ENCODE results near the gene CACNG8. TPM values are rescaled to one million over a fixed set of nuclear protein-coding genes. Genes with fewer than 3 reads are reported as not detected.

Gene CACNG8
- total RNA-seq, 2 experiments from 2014 or later, result not detected

GRCh38 chr19:53951947-53952346, 10.8 kb upstream of the CACNG8 start:
- Mint-ChIP-seq H3K27me3 (peaks cover 4% of the 10 kb centered on the region), H3K27ac (no peak overlapping the region), H3K4me1 (no peaks in the 10 kb centered on the region), H3K9me3 (no peaks in the 10 kb centered on the region), H3K4me3 (no peak overlapping the region), H3K36me3 (ENCODE audit: low read depth) (no peaks in the 10 kb centered on the region)
- no peak for DNase-seq
- ChIA-PET POLR2A (no interaction called here), CTCF (interaction anchor here (1.4 kb wide), 1 partner anchor 8 kb away, joined by 3 read pairs; no protein-coding TSS in a partner anchor)

GRCh38 chr19:53953383-53953782, 9.4 kb upstream of the CACNG8 start:
- no peak for DNase-seq
- Mint-ChIP-seq H3K4me1 (peaks cover 3% of the 10 kb centered on the region), H3K27ac (no peak overlapping the region), H3K9me3 (no peaks in the 10 kb centered on the region), H3K36me3 (ENCODE audit: low read depth) (peaks cover 3% of the 10 kb centered on the region), H3K4me3 (no peak overlapping the region), H3K27me3 (peaks cover 15% of the 10 kb centered on the region)
- ChIA-PET CTCF (no interaction called here), POLR2A (no interaction called here)

GRCh38 chr19:53957448-53958167, 5.1 kb upstream of the CACNG8 start:
- POLR2A ChIA-PET, result no interaction called here
- Mint-ChIP-seq H3K4me3 (no peak overlapping the region), H3K4me1 (peaks cover 4% of the 10 kb centered on the region), H3K9me3 (no peaks in the 10 kb centered on the region), H3K27ac (no peak overlapping the region), H3K36me3 (ENCODE audit: low read depth) (peaks cover 3% of the 10 kb centered on the region), H3K27me3 (peaks cover 46% of the 10 kb centered on the region)
- no peak for DNase-seq
- CTCF ChIA-PET, result no interaction called here

- ChIA-PET CTCF (no interaction called here), POLR2A (no interaction called here)
- Mint-ChIP-seq H3K4me3 (no peak overlapping the region), H3K9me3 (no peaks in the 10 kb centered on the region), H3K4me1 (peaks cover 4% of the 10 kb centered on the region), H3K27ac (no peak overlapping the region), H3K36me3 (ENCODE audit: low read depth) (peaks cover 3% of the 10 kb centered on the region), H3K27me3 (peaks cover 46% of the 10 kb centered on the region)
- no peak for DNase-seq
Observed at GRCh38 chr19:53958168-53958571, 4.6 kb upstream of the CACNG8 start.

GRCh38 chr19:53958823-53959757, 3.6 kb upstream of the CACNG8 start:
- H3K4me3 Mint-ChIP-seq, result no peak overlapping the region
- peaks cover 4% of the 10 kb centered on the region for H3K4me1 Mint-ChIP-seq
- ChIA-PET CTCF (interaction anchor here (1.3 kb wide), 1 partner anchor 8 kb away, joined by 3 read pairs; no protein-coding TSS in a partner anchor), POLR2A (no interaction called here)
- no peaks in the 10 kb centered on the region for H3K9me3 Mint-ChIP-seq
- peaks cover 53% of the 10 kb centered on the region for H3K27me3 Mint-ChIP-seq
- H3K36me3 Mint-ChIP-seq (ENCODE audit: low read depth), result peaks cover 3% of the 10 kb centered on the region
- no peak overlapping the region for H3K27ac Mint-ChIP-seq
- DNase-seq, result no peak

GRCh38 chr19:53960187-53960586, 2.5 kb upstream of the CACNG8 start:
- POLR2A ChIA-PET, result no interaction called here
- H3K27me3 Mint-ChIP-seq, result peaks cover 62% of the 10 kb centered on the region
- H3K27ac Mint-ChIP-seq, result no peak overlapping the region
- H3K9me3 Mint-ChIP-seq, result no peaks in the 10 kb centered on the region
- H3K4me3 Mint-ChIP-seq, result no peak overlapping the region
- H3K4me1 Mint-ChIP-seq, result peaks cover 6% of the 10 kb centered on the region
- peaks cover 3% of the 10 kb centered on the region for H3K36me3 Mint-ChIP-seq (ENCODE audit: low read depth)
- CTCF ChIA-PET, result interaction anchor here (1.3 kb wide), 1 partner anchor 9 kb away, joined by 3 read pairs; no protein-coding TSS in a partner anchor
- no peak for DNase-seq

GRCh38 chr19:53960886-53961285, 1.9 kb upstream of the CACNG8 start:
- CTCF ChIA-PET, result interaction anchor here (1.2 kb wide), 1 partner anchor 10 kb away, joined by 4 read pairs; no protein-coding TSS in a partner anchor
- no peak for DNase-seq
- Mint-ChIP-seq H3K9me3 (no peaks in the 10 kb centered on the region), H3K36me3 (ENCODE audit: low read depth) (peaks cover 3% of the 10 kb centered on the region), H3K27me3 (peaks cover 65% of the 10 kb centered on the region), H3K27ac (no peak overlapping the region), H3K4me1 (peaks cover 6% of the 10 kb centered on the region), H3K4me3 (no peak overlapping the region)
- POLR2A ChIA-PET, result no interaction called here

- Mint-ChIP-seq H3K4me1 (peaks cover 6% of the 10 kb centered on the region), H3K27ac (no peak overlapping the region), H3K9me3 (no peaks in the 10 kb centered on the region), H3K36me3 (ENCODE audit: low read depth) (peaks cover 3% of the 10 kb centered on the region), H3K27me3 (peaks cover 63% of the 10 kb centered on the region), H3K4me3 (no peak overlapping the region)
- POLR2A ChIA-PET, result no interaction called here
- DNase-seq, result no peak
- CTCF ChIA-PET, result interaction anchor here (1.2 kb wide), 1 partner anchor 11 kb away, joined by 4 read pairs; no protein-coding TSS in a partner anchor
Observed at GRCh38 chr19:53961523-53962356, 997 bp upstream of the CACNG8 start.

- no peak overlapping the region for H3K4me3 Mint-ChIP-seq
- H3K9me3 Mint-ChIP-seq, result no peaks in the 10 kb centered on the region
- H3K27ac Mint-ChIP-seq, result no peak overlapping the region
- peaks cover 39% of the 10 kb centered on the region for H3K27me3 Mint-ChIP-seq
- POLR2A ChIA-PET, result interaction anchor here (0.6 kb wide), 1 partner anchor 1477 kb away, joined by 3 read pairs; no protein-coding TSS in a partner anchor
- CTCF ChIA-PET, result no interaction called here
- no peaks in the 10 kb centered on the region for H3K36me3 Mint-ChIP-seq (ENCODE audit: low read depth)
- no peak for DNase-seq
- H3K4me1 Mint-ChIP-seq, result peaks cover 2% of the 10 kb centered on the region
Observed at GRCh38 chr19:53965091-53965490, 2.4 kb downstream of the CACNG8 start.

- CTCF ChIA-PET, result interaction anchor here (1.0 kb wide), 1 partner anchor 120 kb away, joined by 3 read pairs; no protein-coding TSS in a partner anchor
- no peak overlapping the region for H3K4me3 Mint-ChIP-seq
- H3K9me3 Mint-ChIP-seq, result no peaks in the 10 kb centered on the region
- no peaks in the 10 kb centered on the region for H3K36me3 Mint-ChIP-seq (ENCODE audit: low read depth)
- H3K27me3 Mint-ChIP-seq, result peaks cover 23% of the 10 kb centered on the region
- no peak overlapping the region for H3K27ac Mint-ChIP-seq
- POLR2A ChIA-PET, result no interaction called here
- DNase-seq, result no peak
- peaks cover 2% of the 10 kb centered on the region for H3K4me1 Mint-ChIP-seq
Observed at GRCh38 chr19:53966931-53967330, 4.2 kb downstream of the CACNG8 start.

- Mint-ChIP-seq H3K36me3 (ENCODE audit: low read depth) (no peaks in the 10 kb centered on the region), H3K4me1 (peaks cover 2% of the 10 kb centered on the region), H3K9me3 (no peaks in the 10 kb centered on the region), H3K4me3 (no peak overlapping the region), H3K27ac (no peak overlapping the region), H3K27me3 (peaks cover 15% of the 10 kb centered on the region)
- CTCF ChIA-PET, result no interaction called here
- DNase-seq, result no peak
- POLR2A ChIA-PET, result no interaction called here
Observed at GRCh38 chr19:53969366-53969765, 6.6 kb downstream of the CACNG8 start.

GRCh38 chr19:53971673-53972072, 8.9 kb downstream of the CACNG8 start:
- Mint-ChIP-seq H3K36me3 (ENCODE audit: low read depth) (no peaks in the 10 kb centered on the region), H3K4me1 (no peaks in the 10 kb centered on the region), H3K27me3 (peaks cover 9% of the 10 kb centered on the region), H3K9me3 (no peaks in the 10 kb centered on the region), H3K4me3 (no peak overlapping the region), H3K27ac (no peak overlapping the region)
- POLR2A ChIA-PET, result no interaction called here
- CTCF ChIA-PET, result interaction anchor here (1.4 kb wide), 1 partner anchor 9 kb away, joined by 3 read pairs; no protein-coding TSS in a partner anchor
- no peak for DNase-seq
